HEK293 (cell line): ENCODE measurements around the gene UBL7.

ENCODE experiments used
- CTCF ChIA-PET: fragments of 350-600 bp; formaldehyde crosslinking; extraction: SDS; loops from one replicate; lab custom pipeline; 2021; ENCODE audit warnings: antibody characterized with exemption; lab: Yijun Ruan, JAX
- POLR2A ChIA-PET: fragments of 300-600 bp; formaldehyde crosslinking; extraction: SDS; loops from one replicate; lab custom pipeline; 2020; ENCODE audit warnings: antibody characterized with exemption, inconsistent platforms; lab: Yijun Ruan, JAX
- H3K27ac ChIP-seq: fragments of 200-500 bp; sonication (Bioruptor generic); 2 replicates; pipeline ENCODE4 v1.5.1; 2014; ENCODE audit warnings: low read depth, low read length, control low read depth, inconsistent platforms; ENCODE audit errors: extremely low read depth
- H3K36me3 ChIP-seq, 2 experiments: fragments of 200-500 bp in 1 of 2; sonication (Bioruptor generic) in 1 of 2; 1 replicate in 1 of 2; 2 replicates in 1 of 2; pipeline ENCODE4 v1.5.1; 2014 to 2017; ENCODE audit warnings: inconsistent platforms in 2 of 2, low read length in 2 of 2; ENCODE audit not compliant: control insufficient read depth in 2 of 2, insufficient read depth in 1 of 2
- H3K4me1 ChIP-seq: fragments of 200-500 bp; sonication (Bioruptor generic); 2 replicates; pipeline ENCODE4 v1.5.1; 2014; ENCODE audit warnings: mild to moderate bottlenecking, low read length, inconsistent platforms; ENCODE audit not compliant: control insufficient read depth, insufficient read depth
- H3K4me3 ChIP-seq: 2 replicates; pipeline ENCODE4 v1.5.1; 2011; ENCODE audit warnings: low read depth, mild to moderate bottlenecking, control low read depth, low read length, moderate library complexity
- H3K9me3 ChIP-seq: fragments of 200-500 bp; sonication (Bioruptor generic); 2 replicates; pipeline ENCODE4 v1.5.1; 2014; ENCODE audit warnings: low read depth, low read length, inconsistent platforms; ENCODE audit not compliant: control insufficient read depth, insufficient read depth
- EGR2 ChIP-seq: fragments of 450-650 bp; formaldehyde crosslinking; IDR thresholded peaks from 2 replicates; pipeline ENCODE4 v1.5.1; 2016; ENCODE audit warnings: low read depth, missing biosample characterization, missing genetic modification characterization
- IKZF3 ChIP-seq: fragments of 450-650 bp; IDR thresholded peaks from 2 replicates; pipeline ENCODE4 v1.5.0; 2018; ENCODE audit warnings: missing biosample characterization, mild to moderate bottlenecking, missing genetic modification characterization, moderate library complexity
- KLF1 ChIP-seq: fragments of 450-650 bp; formaldehyde crosslinking; IDR thresholded peaks from 2 replicates; pipeline ENCODE4 v1.5.1; 2016; ENCODE audit warnings: missing biosample characterization, missing genetic modification characterization
- PBX3 ChIP-seq: sonication (generic); formaldehyde crosslinking; IDR thresholded peaks from 2 replicates; pipeline ENCODE4 v1.8.1; 2022; ENCODE audit warnings: mild to moderate bottlenecking, moderate library complexity, missing genetic modification reagents
- PRDM4 ChIP-seq: fragments of 450-650 bp; formaldehyde crosslinking; IDR thresholded peaks from 2 replicates; pipeline ENCODE4 v1.5.1; 2017; ENCODE audit warnings: missing biosample characterization, missing genetic modification characterization
- ZBTB20 ChIP-seq: fragments of 450-650 bp; formaldehyde crosslinking; IDR thresholded peaks from 2 replicates; pipeline ENCODE4 v1.5.1; 2016; ENCODE audit warnings: missing biosample characterization, missing genetic modification characterization
- ZBTB48 ChIP-seq: fragments of 450-650 bp; formaldehyde crosslinking; IDR thresholded peaks from 2 replicates; pipeline ENCODE4 v1.5.1; 2016; ENCODE audit warnings: missing biosample characterization, missing genetic modification characterization
- ZFHX2 ChIP-seq: fragments of 450-650 bp; formaldehyde crosslinking; conservative IDR thresholded peaks from 2 replicates; pipeline ENCODE4 v1.5.1; 2016; ENCODE audit warnings: missing biosample characterization, missing genetic modification characterization
- ZFP41 ChIP-seq: fragments of 450-650 bp; formaldehyde crosslinking; IDR thresholded peaks from 2 replicates; pipeline ENCODE4 v1.5.1; 2016; ENCODE audit warnings: missing biosample characterization, missing genetic modification characterization, borderline replicate concordance
- ZNF112 ChIP-seq: fragments of 450-650 bp; formaldehyde crosslinking; IDR thresholded peaks from 2 replicates; pipeline ENCODE4 v1.5.0; 2017; ENCODE audit warnings: missing biosample characterization, missing genetic modification characterization
- ZNF146 ChIP-seq: fragments of 450-650 bp; formaldehyde crosslinking; IDR thresholded peaks from 2 replicates; pipeline ENCODE4 v1.5.1; 2016; ENCODE audit warnings: missing biosample characterization, missing genetic modification characterization
- ZNF274 ChIP-seq, 2 experiments: fragments of 200-500 bp in 1 of 2; fragments of 450-650 bp in 1 of 2; sonication (Bioruptor generic) in 1 of 2; formaldehyde crosslinking in 1 of 2; IDR thresholded peaks; 2 replicates each; pipeline versions ENCODE4 v1.5.1 to v1.6.1; 2014 to 2016; ENCODE audit warnings: borderline replicate concordance in 1 of 2, inconsistent platforms in 1 of 2, low read length in 1 of 2, missing biosample characterization in 1 of 2, missing genetic modification characterization in 1 of 2
- ZNF394 ChIP-seq: fragments of 450-650 bp; formaldehyde crosslinking; IDR thresholded peaks from 2 replicates; pipeline ENCODE4 v1.5.1; 2016; ENCODE audit warnings: missing biosample characterization, missing genetic modification characterization, mild to moderate bottlenecking, moderate library complexity, borderline replicate concordance
- ZNF521 ChIP-seq: fragments of 450-650 bp; formaldehyde crosslinking; IDR thresholded peaks from 2 replicates; pipeline ENCODE4 v1.5.1; 2017; ENCODE audit warnings: missing biosample characterization, mild to moderate bottlenecking, missing genetic modification characterization
- ZNF600 ChIP-seq: fragments of 450-650 bp; formaldehyde crosslinking; IDR thresholded peaks from 2 replicates; pipeline ENCODE4 v1.5.1; 2016; ENCODE audit warnings: missing biosample characterization, missing genetic modification characterization
- ZNF692 ChIP-seq: fragments of 450-650 bp; formaldehyde crosslinking; IDR thresholded peaks from 2 replicates; pipeline ENCODE4 v1.5.1; 2016; ENCODE audit warnings: missing biosample characterization, missing genetic modification characterization
- ZNF776 ChIP-seq: fragments of 450-650 bp; formaldehyde crosslinking; IDR thresholded peaks from 2 replicates; pipeline ENCODE4 v1.5.0; 2017; ENCODE audit warnings: missing biosample characterization, missing genetic modification characterization, borderline replicate concordance
- ZXDB ChIP-seq: fragments of 450-650 bp; formaldehyde crosslinking; IDR thresholded peaks from 2 replicates; pipeline ENCODE4 v1.5.1; 2016; ENCODE audit warnings: missing biosample characterization, missing genetic modification characterization

UBL7 gene

GRCh38 chr15:74418575-74419338, 42.2 kb downstream of the UBL7 start:
- Histone ChIP-seq H3K4me3 (no peak overlapping the region), H3K4me1 (no peaks in the 10 kb centered on the region), H3K36me3 (no peaks in the 10 kb centered on the region), H3K27ac (no peak overlapping the region), H3K9me3 (no peaks in the 10 kb centered on the region)
- CTCF ChIA-PET = interaction anchor here (0.9 to 2.0 kb wide), 3 partner anchors 18 to 43 kb away, joined by 3 to 4 read pairs (median 4); no protein-coding TSS in a partner anchor
- POLR2A ChIA-PET = interaction anchor here (1.0 kb wide), 1 partner anchor 12 kb away, joined by 3 read pairs; no protein-coding TSS in a partner anchor
- TF ChIP-seq EGR2 (tag by site-specific recombination) (peak; percentile 72), ZNF146 (tag by site-specific recombination) (no peak), ZFHX2 (peak; percentile 51)

- no peak for TF ChIP-seq ZXDB (tag by site-specific recombination)
- no peak for TF ChIP-seq PRDM4 (tag by site-specific recombination)
- TF ChIP-seq, all 188 proteins: peak for 0
- H3K27ac ChIP-seq = no peak overlapping the region
- H3K9me3 ChIP-seq = no peaks in the 10 kb centered on the region
- CTCF ChIA-PET = no interaction called here
- no peaks in the 10 kb centered on the region for H3K36me3 ChIP-seq
- POLR2A ChIA-PET = interaction anchor here (1.0 kb wide), 1 partner anchor 10 kb away, joined by 3 read pairs; no protein-coding TSS in a partner anchor
- H3K4me3 ChIP-seq = no peak overlapping the region
- H3K4me1 ChIP-seq = no peaks in the 10 kb centered on the region
These were observed 43.3 kb downstream of the UBL7 start for GRCh38 chr15:74417670-74418069.

GRCh38 chr15:74417225-74417624, 43.7 kb downstream of the UBL7 start:
- Histone ChIP-seq H3K9me3 (no peaks in the 10 kb centered on the region), H3K27ac (no peak overlapping the region), H3K4me3 (no peak overlapping the region), H3K4me1 (no peaks in the 10 kb centered on the region), H3K36me3 (no peaks in the 10 kb centered on the region)
- ChIA-PET POLR2A (no interaction called here), CTCF (no interaction called here)
- peak; percentile 63; the same call in 1 of the 2 replicates for TF ChIP-seq IKZF3 (tag by site-specific recombination)
- no peak for TF ChIP-seq KLF1 (tag by site-specific recombination)

- CTCF ChIA-PET = no interaction called here
- POLR2A ChIA-PET = no interaction called here
- H3K4me3 ChIP-seq = no peak overlapping the region
- TF ChIP-seq ZNF692 (tag by site-specific recombination) = no peak
- TF ChIP-seq PBX3 = no peak
- peak; percentile 34; the same call in 1 of the 2 replicates for TF ChIP-seq ZBTB20 (tag by site-specific recombination)
- TF ChIP-seq ZFP41 (tag by site-specific recombination) = no peak
- 0 out of 2 replicates have a peak, but pooled peaks have one; percentile 25 for TF ChIP-seq ZNF600 (tag by site-specific recombination)
- TF ChIP-seq EGR2 (tag by site-specific recombination) = peak; percentile 93
- peak; percentile 16; the same call in 1 of the 2 replicates for TF ChIP-seq ZNF394
- TF ChIP-seq ZBTB48 (tag by site-specific recombination) = peak; percentile 39; the same call in 1 of the 2 replicates
- 0 out of 2 replicates have a peak, but pooled peaks have one; percentile 28 for TF ChIP-seq ZNF112 (tag by site-specific recombination)
- TF ChIP-seq ZNF776 = 0 out of 2 replicates have a peak, but pooled peaks have one; percentile 41
- TF ChIP-seq ZNF274 (IDR thresholded peaks at IDR 0.05; ENCODE audit: low read length) = no peak
- peak; percentile 51; the same call in 1 of the 2 replicates for TF ChIP-seq ZNF274 (tag by site-specific recombination; IDR thresholded peaks at IDR 0.05; ENCODE audit: borderline replicate concordance)
- TF ChIP-seq ZNF521 = 0 out of 2 replicates have a peak, but pooled peaks have one; percentile 69
- TF ChIP-seq ZNF146 (tag by site-specific recombination) = no peak
- TF ChIP-seq ZFHX2 = peak; percentile 95
- TF ChIP-seq, all 188 proteins: peak for 10
- Histone ChIP-seq H3K27ac (no peak overlapping the region), H3K9me3 (no peaks in the 10 kb centered on the region), H3K36me3 (no peaks in the 10 kb centered on the region), H3K4me1 (no peaks in the 10 kb centered on the region)
These were observed 44.7 kb downstream of the UBL7 start for GRCh38 chr15:74415966-74416916.
